Endothelial cell of umbilical vein (primary cell): ENCODE results near the gene PHKG1. TPM values are rescaled to one million over a fixed set of nuclear protein-coding genes. Genes with fewer than 3 reads are reported as not detected.

Experiments used
- BruUV-seq: library from RNA; stranded (reverse); fragments of 400-500 nt; replicated peaks from 2 replicates; lab custom pipeline; 2021; lab: Mats Ljungman, UMichigan
- CTCF ChIA-PET: fragments of 300-600, 350-600 bp; sonication (Branson Sonifier 250); formaldehyde crosslinking; loops from one replicate; lab custom pipeline; 2021; ENCODE audit warnings: antibody characterized with exemption, inconsistent platforms; lab: Charles Lee
- POLR2A ChIA-PET: fragments of 300-600, 350-600 bp; sonication (Branson Sonifier 250); formaldehyde crosslinking; loops from one replicate; lab custom pipeline; 2021; ENCODE audit warnings: antibody characterized with exemption, inconsistent platforms; lab: Charles Lee
- DNase-seq: peaks from one replicate; pipeline ENCODE4 v3.0.0-alpha.2; 2011; ENCODE audit warnings: low read depth, low spot score
- FAIRE-seq: peaks from 2 replicates; lab custom pipeline; 2011; peaks lifted over from hg19 to GRCh38; lab: Jason Lieb, UNC
- H2AFZ ChIP-seq: 2 replicates; pipeline ENCODE4 v1.6.0; 2012; ENCODE audit warnings: low read depth, low read length, control low read depth, inconsistent platforms
- H3K27ac ChIP-seq: 2 replicates; pipeline ENCODE4 v1.5.1; 2011; ENCODE audit warnings: low read depth, mild to moderate bottlenecking, control low read depth, low read length, moderate library complexity; ENCODE audit not compliant: insufficient read depth
- H3K27me3 ChIP-seq, 2 experiments: 2 replicates each; pipeline versions ENCODE4 v1.6.0 to v1.6.1; 2011; ENCODE audit warnings: low read length in 2 of 2, mixed read lengths in 1 of 2; ENCODE audit not compliant: control insufficient read depth in 2 of 2, insufficient read depth in 2 of 2
- H3K36me3 ChIP-seq, 2 experiments: 2 replicates in 1 of 2; 3 replicates in 1 of 2; pipeline ENCODE4 v1.5.1; 2011; ENCODE audit warnings: low read length in 2 of 2, mild to moderate bottlenecking in 1 of 2, moderate library complexity in 1 of 2; ENCODE audit not compliant: control insufficient read depth in 2 of 2, insufficient read depth in 2 of 2; ENCODE audit errors: extremely low read depth in 1 of 2
- H3K4me1 ChIP-seq: 3 replicates; pipeline ENCODE4 v1.5.1; 2011; ENCODE audit warnings: mild to moderate bottlenecking, low read length; ENCODE audit not compliant: control insufficient read depth, insufficient read depth; ENCODE audit errors: extremely low read depth
- H3K4me2 ChIP-seq: 2 replicates; pipeline ENCODE4 v1.6.1; 2011; ENCODE audit warnings: low read length, control low read depth, mixed read lengths; ENCODE audit not compliant: insufficient read depth
- H3K4me3 ChIP-seq, 3 experiments: fragments of 200-600 bp in 1 of 3; sonication (generic), shearing (Covaris generic) in 1 of 3; replicated peaks in 1 of 3; 2 replicates each; pipeline ENCODE4 v1.5.1; 2011 to 2016; ENCODE audit warnings: control low read depth in 3 of 3, low read length in 3 of 3, mild to moderate bottlenecking in 2 of 3, inconsistent platforms in 1 of 3, low read depth in 1 of 3, moderate library complexity in 1 of 3; ENCODE audit not compliant: insufficient read depth in 1 of 3
- H3K79me2 ChIP-seq: 2 replicates; pipeline ENCODE4 v1.6.0; 2012; ENCODE audit warnings: low read length, inconsistent platforms; ENCODE audit not compliant: control insufficient read depth, insufficient read depth
- H3K9ac ChIP-seq: replicated peaks from 2 replicates; pipeline ENCODE3; 2011; ENCODE audit warnings: low read length, control low read depth; ENCODE audit not compliant: insufficient read depth; ENCODE audit errors: extremely low read depth
- H3K9me1 ChIP-seq: replicated peaks from 3 replicates; pipeline ENCODE4 v1.6.0; 2011; ENCODE audit warnings: mild to moderate bottlenecking, low read length; ENCODE audit not compliant: control insufficient read depth, insufficient read depth; ENCODE audit errors: extremely low read depth
- H3K9me3 ChIP-seq: replicated peaks from 2 replicates; pipeline ENCODE4 v1.5.1; 2012; ENCODE audit warnings: low read length, inconsistent platforms; ENCODE audit not compliant: control insufficient read depth, insufficient read depth
- H4K20me1 ChIP-seq: replicated peaks from 2 replicates; pipeline ENCODE3; 2011; ENCODE audit warnings: mild to moderate bottlenecking, low read length; ENCODE audit not compliant: control insufficient read depth, insufficient read depth; ENCODE audit errors: extremely low read depth
- FOS ChIP-seq: IDR thresholded peaks from 2 replicates; pipeline ENCODE4 v1.6.1; 2011; ENCODE audit warnings: mild to moderate bottlenecking, low read length, moderate library complexity, borderline replicate concordance; ENCODE audit not compliant: insufficient read depth
- GATA2 ChIP-seq: IDR thresholded peaks from 2 replicates; pipeline ENCODE4 v1.7.0; 2011; ENCODE audit warnings: low read depth, mild to moderate bottlenecking, moderate library complexity, mixed read lengths, low read length; ENCODE audit not compliant: insufficient read length, insufficient read depth
- JUN ChIP-seq: IDR thresholded peaks from 2 replicates; pipeline ENCODE4 v1.6.1; 2011; ENCODE audit warnings: borderline replicate concordance, low read depth; ENCODE audit not compliant: insufficient read length, insufficient read depth
- MYC ChIP-seq: IDR thresholded peaks from one replicate; pipeline ENCODE4 v1.6.1; 2011; ENCODE audit warnings: mild to moderate bottlenecking, low read depth, low read length
- POLR2A ChIP-seq: IDR thresholded peaks from 2 replicates; pipeline ENCODE4 v1.6.1; 2012; ENCODE audit warnings: low read depth, mild to moderate bottlenecking, control low read depth, low read length
- POLR2AphosphoS5 ChIP-seq: IDR thresholded peaks from 2 replicates; pipeline ENCODE4 v1.6.1; 2012; ENCODE audit warnings: low read depth, mild to moderate bottlenecking, control low read depth, low read length, moderate library complexity; ENCODE audit not compliant: insufficient read depth
- dilution Hi-C: fragments of 300-500 bp; cut with MboI; formaldehyde crosslinking; loops from one replicate; pipeline ENCODE4 v1.15.0; 2019; ENCODE audit warnings: low sequenced_read_pairs; ENCODE audit not compliant: extremely low pct_ligation_motif_present
- intact Hi-C: fragments of 100-400 bp; cut with micrococcal nuclease; formaldehyde crosslinking; loops from one replicate; pipeline ENCODE4 v1.10.0; 2022
- polyA plus RNA-seq, 4 experiments: library from polyadenylated mRNA; depleted of rRNA in 3 of 4; stranded (reverse) in 3 of 4; unstranded in 1 of 4; fragments of >200 nt; gene quantifications; 2 replicates each; pipeline versions ENCODE4 v1.2.1 to v1.2.3, GENCODE V29; 2011 to 2012; ENCODE audit warnings: missing spikeins in 1 of 4
- total RNA-seq: library from RNA; stranded (reverse); gene quantifications from 2 replicates; pipeline ENCODE4 v1.2.3, GENCODE V29; 2021
- TF ChIP-seq, protein P1 (sequence below): IDR thresholded peaks from 2 replicates; pipeline ENCODE4 v1.6.1; 2011; ENCODE audit not compliant: insufficient read depth, insufficient read length
- TF ChIP-seq, protein P2 (sequence below), 2 donors: IDR thresholded peaks; 1 replicate in 1 of 2; 2 replicates in 1 of 2; pipeline ENCODE4 v1.5.1; 2011; ENCODE audit warnings: low read length in 2 of 2, mild to moderate bottlenecking in 2 of 2, moderate library complexity in 2 of 2, control low read depth in 1 of 2, inconsistent platforms in 1 of 2, low read depth in 1 of 2; ENCODE audit not compliant: insufficient read depth in 1 of 2; ENCODE audit errors: extremely low read depth in 1 of 2

PHKG1 gene
- total and polyA plus RNA-seq, 2 donors (not counting 3 experiments of a cell fraction or from before 2014, with no cell fraction given): 0.32 to 1.00 TPM

DNA sequence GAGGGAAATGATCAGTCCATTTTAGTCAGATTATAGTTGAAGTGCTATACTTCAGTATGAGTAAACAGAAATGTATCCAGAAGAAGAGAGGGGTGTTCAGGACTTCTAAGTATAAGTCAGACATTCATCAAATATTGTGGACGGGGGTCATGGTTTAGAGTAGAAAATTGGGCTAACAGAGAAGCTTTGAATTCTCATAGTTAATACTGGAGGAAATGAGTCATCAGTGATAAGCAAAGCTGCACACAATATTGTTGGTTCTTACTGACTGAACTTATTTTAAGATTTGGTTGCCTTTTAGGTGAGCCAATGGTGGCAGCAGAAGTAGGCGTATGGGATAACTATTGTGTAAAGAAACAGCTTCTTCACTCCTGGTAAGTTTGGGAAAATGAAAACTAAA lies 30.4 kb downstream of the PHKG1 start:
- Histone ChIP-seq H3K36me3 (peaks cover 6 to 28% of the 10 kb centered on the region in 2 experiments), H3K9ac (peak overlapping the region; percentile 27), H3K27ac (peak overlapping the region; percentile 67), H4K20me1 (peaks cover 4% of the 10 kb centered on the region), H3K4me2 (peak overlapping the region; percentile 78), H3K9me1 (no peaks in the 10 kb centered on the region), H2AFZ (no peak overlapping the region), H3K79me2 (peaks cover 22% of the 10 kb centered on the region), H3K9me3 (no peaks in the 10 kb centered on the region), H3K27me3 (no peaks in the 10 kb centered on the region), H3K4me1 (peaks cover 37% of the 10 kb centered on the region), H3K4me3 (no peak overlapping the region)
- dilution Hi-C loops (no loop called here), intact Hi-C loops (loop anchor here (1.0 kb wide), 1 partner anchor 16 kb away; no protein-coding TSS in a partner anchor)
- FAIRE-seq (peak; percentile 90), DNase-seq (peak; percentile 77)
- CTCF ChIA-PET: interaction anchor here (0.7 to 1.9 kb wide), 7 partner anchors 9 to 47 kb away, joined by 3 to 14 read pairs (median 5); partner anchors contain the start of genes CCT6A and PSPH
- BruUV-seq: no TSS peak
- TF ChIP-seq, protein P1, sequence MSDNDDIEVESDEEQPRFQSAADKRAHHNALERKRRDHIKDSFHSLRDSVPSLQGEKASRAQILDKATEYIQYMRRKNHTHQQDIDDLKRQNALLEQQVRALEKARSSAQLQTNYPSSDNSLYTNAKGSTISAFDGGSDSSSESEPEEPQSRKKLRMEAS: no peak
- peak; percentile 24 for TF ChIP-seq GATA2
- no peak for TF ChIP-seq POLR2AphosphoS5
- TF ChIP-seq JUN: peak; percentile 90
- no peak for TF ChIP-seq MYC
- TF ChIP-seq POLR2A: peak; percentile 26
- TF ChIP-seq FOS: peak; percentile 73
- TF ChIP-seq, protein P2, sequence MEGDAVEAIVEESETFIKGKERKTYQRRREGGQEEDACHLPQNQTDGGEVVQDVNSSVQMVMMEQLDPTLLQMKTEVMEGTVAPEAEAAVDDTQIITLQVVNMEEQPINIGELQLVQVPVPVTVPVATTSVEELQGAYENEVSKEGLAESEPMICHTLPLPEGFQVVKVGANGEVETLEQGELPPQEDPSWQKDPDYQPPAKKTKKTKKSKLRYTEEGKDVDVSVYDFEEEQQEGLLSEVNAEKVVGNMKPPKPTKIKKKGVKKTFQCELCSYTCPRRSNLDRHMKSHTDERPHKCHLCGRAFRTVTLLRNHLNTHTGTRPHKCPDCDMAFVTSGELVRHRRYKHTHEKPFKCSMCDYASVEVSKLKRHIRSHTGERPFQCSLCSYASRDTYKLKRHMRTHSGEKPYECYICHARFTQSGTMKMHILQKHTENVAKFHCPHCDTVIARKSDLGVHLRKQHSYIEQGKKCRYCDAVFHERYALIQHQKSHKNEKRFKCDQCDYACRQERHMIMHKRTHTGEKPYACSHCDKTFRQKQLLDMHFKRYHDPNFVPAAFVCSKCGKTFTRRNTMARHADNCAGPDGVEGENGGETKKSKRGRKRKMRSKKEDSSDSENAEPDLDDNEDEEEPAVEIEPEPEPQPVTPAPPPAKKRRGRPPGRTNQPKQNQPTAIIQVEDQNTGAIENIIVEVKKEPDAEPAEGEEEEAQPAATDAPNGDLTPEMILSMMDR (IDR thresholded peaks at IDR 0.05; ENCODE audit: extremely low read depth in 1 of 2, insufficient read depth in 1 of 2, low read depth in 1 of 2, low read length in 2 of 2): no peak
- POLR2A ChIA-PET: interaction anchor here (0.8 to 2.5 kb wide), 2 partner anchors 11 to 12 kb away, joined by 3 to 20 read pairs; partner anchors contain the start of genes CCT6A and PSPH
